HG02981 (cell line): ENCODE results near the gene MLLT6.

ENCODE experiments used
- ATAC-seq: cut with Tn5 transposase; IDR thresholded peaks from one replicate; pipeline ENCODE4 v1.9.1; 2021; ENCODE audit warnings: mild to moderate bottlenecking, moderate library complexity; ENCODE audit not compliant: unreplicated experiment

Gene MLLT6

GRCh38 chr17:38674749-38675615, 30.1 kb upstream of the MLLT6 start, which contains the start of gene EPOP:
Gene EPOP, minus strand, starts transcription at chr17:38674957. Its CDS starts 462 bp downstream, at chr17:38674495.
- no peak for ATAC-seq

GRCh38 chr17:38676706-38677504, 28.2 kb upstream of the MLLT6 start:
- ATAC-seq, result no peak

- ATAC-seq, result no peak
Observed at GRCh38 chr17:38677819-38678218, 27.3 kb upstream of the MLLT6 start.

- ATAC-seq, result no peak
Observed at GRCh38 chr17:38681096-38681495, 24.0 kb upstream of the MLLT6 start.

GRCh38 chr17:38685491-38685890, 19.6 kb upstream of the MLLT6 start:
- ATAC-seq, result no peak

- ATAC-seq, result no peak
Observed at GRCh38 chr17:38687286-38687685, 17.8 kb upstream of the MLLT6 start.

- no peak for ATAC-seq
Observed at GRCh38 chr17:38690386-38690785, 14.7 kb upstream of the MLLT6 start.

- ATAC-seq, result no peak
Observed at GRCh38 chr17:38691154-38691553, 13.9 kb upstream of the MLLT6 start.

- ATAC-seq, result no peak
Observed at GRCh38 chr17:38693700-38694329, 11.3 kb upstream of the MLLT6 start.

- ATAC-seq, result no peak
Observed at GRCh38 chr17:38697061-38697820, 7.8 kb upstream of the MLLT6 start.

- ATAC-seq, result no peak
Observed at GRCh38 chr17:38698760-38699159, 6.3 kb upstream of the MLLT6 start.

- ATAC-seq, result no peak
Observed at GRCh38 chr17:38701504-38702165, 3.4 kb upstream of the MLLT6 start.

GRCh38 chr17:38702166-38702915, 2.7 kb upstream of the MLLT6 start:
- ATAC-seq, result no peak

GRCh38 chr17:38702916-38703741, 1.9 kb upstream of the MLLT6 start:
- ATAC-seq, result no peak

- ATAC-seq, result no peak
Observed at GRCh38 chr17:38703742-38704605, 1.1 kb upstream of the MLLT6 start.

- ATAC-seq, result no peak
Observed at GRCh38 chr17:38705523-38705802, 390 bp downstream of the MLLT6 start.

- ATAC-seq, result no peak
Observed at GRCh38 chr17:38705803-38706504, 881 bp downstream of the MLLT6 start.
